Activated T-cell treated with anti-CD3 and anti-CD28 coated beads, Interleukin-2, amount 50 U/mL, for 1 hour (primary cell): ENCODE measurements around the gene CDH13.

Experiments used
- DNase-seq: peaks from one replicate; pipeline ENCODE4 v3.0.0-alpha.2; 2020

CDH13 gene

GRCh38 chr16:83136924-83137323 lies 510.2 kb downstream of the CDH13 start:
- no peak for DNase-seq

GRCh38 chr16:83137326-83137781 lies 510.6 kb downstream of the CDH13 start:
- DNase-seq = no peak

- no peak for DNase-seq
These were observed 511.1 kb downstream of the CDH13 start for GRCh38 chr16:83137894-83138293.

GRCh38 chr16:83138512-83138911 lies 511.7 kb downstream of the CDH13 start:
- no peak for DNase-seq

GRCh38 chr16:83138976-83139690 lies 512.4 kb downstream of the CDH13 start:
- no peak for DNase-seq

- DNase-seq = no peak
These were observed 517.0 kb downstream of the CDH13 start for GRCh38 chr16:83143788-83144187.

GRCh38 chr16:83145297-83145696 lies 518.5 kb downstream of the CDH13 start:
- no peak for DNase-seq

- no peak for DNase-seq
These were observed 520.5 kb downstream of the CDH13 start for GRCh38 chr16:83147244-83147643.

GRCh38 chr16:83158320-83158957 lies 531.7 kb downstream of the CDH13 start:
- no peak for DNase-seq

- no peak for DNase-seq
These were observed 532.3 kb downstream of the CDH13 start for GRCh38 chr16:83159049-83159448.

GRCh38 chr16:83160287-83161020 lies 533.7 kb downstream of the CDH13 start:
- DNase-seq = no peak

- no peak for DNase-seq
These were observed 536.0 kb downstream of the CDH13 start for GRCh38 chr16:83162791-83163190.

- DNase-seq = no peak
These were observed 538.0 kb downstream of the CDH13 start for GRCh38 chr16:83164816-83165215.

GRCh38 chr16:83171396-83171795 lies 544.6 kb downstream of the CDH13 start:
- DNase-seq = no peak

- no peak for DNase-seq
These were observed 547.9 kb downstream of the CDH13 start for GRCh38 chr16:83174671-83175070.

GRCh38 chr16:83176802-83177201 lies 550.0 kb downstream of the CDH13 start:
- DNase-seq = no peak

- DNase-seq = no peak
These were observed 559.1 kb downstream of the CDH13 start for GRCh38 chr16:83185902-83186301.

- no peak for DNase-seq
These were observed 560.6 kb downstream of the CDH13 start for GRCh38 chr16:83187405-83187804.

- no peak for DNase-seq
These were observed 570.0 kb downstream of the CDH13 start for GRCh38 chr16:83196796-83197195.

GRCh38 chr16:83197450-83197849 lies 570.7 kb downstream of the CDH13 start:
- DNase-seq = no peak

GRCh38 chr16:83198977-83199376 lies 572.2 kb downstream of the CDH13 start:
- DNase-seq = no peak

- DNase-seq = no peak
These were observed 573.4 kb downstream of the CDH13 start for GRCh38 chr16:83200005-83200779.

- no peak for DNase-seq
These were observed 575.0 kb downstream of the CDH13 start for GRCh38 chr16:83201748-83202147.
